ENCODE results near the gene ATP8A2. TPM values are rescaled to one million over a fixed set of nuclear protein-coding genes. Genes with fewer than 3 reads are reported as not detected.

The ATP8A2 gene
- total and polyA plus RNA-seq, 10 of the 15 experiments (the other 5 are each of a cell fraction or from before 2014, with no cell fraction given): 0.01 to 0.04 (median 0.04) TPM; not detected in 7

DNA sequence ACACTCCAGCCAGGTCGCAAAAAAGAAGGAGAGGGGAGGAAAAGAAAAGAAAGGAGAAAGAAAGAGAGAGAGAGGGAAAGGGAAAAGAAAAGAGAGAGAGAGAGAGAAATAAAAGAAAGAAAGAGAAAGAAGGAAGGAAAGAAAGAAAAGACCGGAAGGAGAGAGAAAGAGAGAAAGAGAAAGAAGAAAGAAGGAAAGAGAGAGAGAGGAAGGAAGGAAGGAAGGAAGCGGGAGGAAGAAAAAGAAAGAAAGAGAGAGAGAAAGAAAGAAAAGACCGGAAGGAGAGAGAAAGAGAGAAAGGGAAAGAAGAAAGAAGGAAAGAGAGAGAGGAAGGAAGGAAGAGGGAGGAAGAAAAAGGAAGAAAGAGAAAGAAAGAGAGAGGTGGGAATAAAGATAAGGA is 359.3 kb downstream of the ATP8A2 start:
- DNase-seq (ENCODE audit: low read depth, low spot score): no peak
- no peak overlapping the region for H3K9ac ChIP-seq (ENCODE audit: control insufficient read depth, insufficient read depth, low read length)
- 23% methylated on average over 4 of the region's 4 CpGs for WGBS (ENCODE audit: insufficient coverage, insufficient replicate concordance, low lambda C conversion rate, missing lambda C conversion rate)
- H3K4me3 ChIP-seq: no peak overlapping the region
- H3K36me3 ChIP-seq (ENCODE audit: control insufficient read depth in 2 of 2, insufficient read depth in 2 of 2, low read length in 1 of 2): no peaks in the 10 kb centered on the region
- intact Hi-C loops (cut with micrococcal nuclease; ENCODE audit: unreplicated experiment): no loop called here
- no peaks in the 10 kb centered on the region for H3K79me2 ChIP-seq (ENCODE audit: control insufficient read depth, insufficient read depth, low read length)
- no peak for FAIRE-seq
- TF ChIP-seq KAT2A (conservative IDR thresholded peaks at IDR 0.05; ENCODE audit: control insufficient read depth, low read depth, low read length): no peak
- TF ChIP-seq, protein P1, sequence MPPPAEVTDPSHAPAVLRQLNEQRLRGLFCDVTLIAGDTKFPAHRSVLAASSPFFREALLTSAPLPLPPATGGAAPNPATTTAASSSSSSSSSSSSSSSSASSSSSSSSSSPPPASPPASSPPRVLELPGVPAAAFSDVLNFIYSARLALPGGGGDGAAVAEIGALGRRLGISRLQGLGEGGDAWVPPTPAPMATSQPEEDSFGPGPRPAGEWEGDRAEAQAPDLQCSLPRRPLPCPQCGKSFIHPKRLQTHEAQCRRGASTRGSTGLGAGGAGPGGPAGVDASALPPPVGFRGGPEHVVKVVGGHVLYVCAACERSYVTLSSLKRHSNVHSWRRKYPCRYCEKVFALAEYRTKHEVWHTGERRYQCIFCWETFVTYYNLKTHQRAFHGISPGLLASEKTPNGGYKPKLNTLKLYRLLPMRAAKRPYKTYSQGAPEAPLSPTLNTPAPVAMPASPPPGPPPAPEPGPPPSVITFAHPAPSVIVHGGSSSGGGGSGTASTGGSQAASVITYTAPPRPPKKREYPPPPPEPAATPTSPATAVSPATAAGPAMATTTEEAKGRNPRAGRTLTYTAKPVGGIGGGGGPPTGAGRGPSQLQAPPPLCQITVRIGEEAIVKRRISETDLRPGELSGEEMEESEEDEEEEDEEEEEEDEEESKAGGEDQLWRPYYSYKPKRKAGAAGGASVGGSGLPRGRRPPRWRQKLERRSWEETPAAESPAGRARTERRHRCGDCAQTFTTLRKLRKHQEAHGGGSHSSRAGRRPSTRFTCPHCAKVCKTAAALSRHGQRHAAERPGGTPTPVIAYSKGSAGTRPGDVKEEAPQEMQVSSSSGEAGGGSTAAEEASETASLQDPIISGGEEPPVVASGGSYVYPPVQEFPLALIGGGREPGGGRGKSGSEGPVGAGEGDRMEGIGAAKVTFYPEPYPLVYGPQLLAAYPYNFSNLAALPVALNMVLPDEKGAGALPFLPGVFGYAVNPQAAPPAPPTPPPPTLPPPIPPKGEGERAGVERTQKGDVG (CRISPR knock-in tag; IDR thresholded peaks at IDR 0.05): no peak
- TF ChIP-seq TCF3 (IDR thresholded peaks at IDR 0.05; ENCODE audit: borderline replicate concordance, insufficient read depth, low read depth, low read length): no peak
- TF ChIP-seq STAT3 (IDR thresholded peaks at IDR 0.05; ENCODE audit: low read depth, low read length): no peak
- TF ChIP-seq, protein P2, sequence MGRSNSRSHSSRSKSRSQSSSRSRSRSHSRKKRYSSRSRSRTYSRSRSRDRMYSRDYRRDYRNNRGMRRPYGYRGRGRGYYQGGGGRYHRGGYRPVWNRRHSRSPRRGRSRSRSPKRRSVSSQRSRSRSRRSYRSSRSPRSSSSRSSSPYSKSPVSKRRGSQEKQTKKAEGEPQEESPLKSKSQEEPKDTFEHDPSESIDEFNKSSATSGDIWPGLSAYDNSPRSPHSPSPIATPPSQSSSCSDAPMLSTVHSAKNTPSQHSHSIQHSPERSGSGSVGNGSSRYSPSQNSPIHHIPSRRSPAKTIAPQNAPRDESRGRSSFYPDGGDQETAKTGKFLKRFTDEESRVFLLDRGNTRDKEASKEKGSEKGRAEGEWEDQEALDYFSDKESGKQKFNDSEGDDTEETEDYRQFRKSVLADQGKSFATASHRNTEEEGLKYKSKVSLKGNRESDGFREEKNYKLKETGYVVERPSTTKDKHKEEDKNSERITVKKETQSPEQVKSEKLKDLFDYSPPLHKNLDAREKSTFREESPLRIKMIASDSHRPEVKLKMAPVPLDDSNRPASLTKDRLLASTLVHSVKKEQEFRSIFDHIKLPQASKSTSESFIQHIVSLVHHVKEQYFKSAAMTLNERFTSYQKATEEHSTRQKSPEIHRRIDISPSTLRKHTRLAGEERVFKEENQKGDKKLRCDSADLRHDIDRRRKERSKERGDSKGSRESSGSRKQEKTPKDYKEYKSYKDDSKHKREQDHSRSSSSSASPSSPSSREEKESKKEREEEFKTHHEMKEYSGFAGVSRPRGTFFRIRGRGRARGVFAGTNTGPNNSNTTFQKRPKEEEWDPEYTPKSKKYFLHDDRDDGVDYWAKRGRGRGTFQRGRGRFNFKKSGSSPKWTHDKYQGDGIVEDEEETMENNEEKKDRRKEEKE (IDR thresholded peaks at IDR 0.05): no peak
- TF ChIP-seq, protein P3, sequence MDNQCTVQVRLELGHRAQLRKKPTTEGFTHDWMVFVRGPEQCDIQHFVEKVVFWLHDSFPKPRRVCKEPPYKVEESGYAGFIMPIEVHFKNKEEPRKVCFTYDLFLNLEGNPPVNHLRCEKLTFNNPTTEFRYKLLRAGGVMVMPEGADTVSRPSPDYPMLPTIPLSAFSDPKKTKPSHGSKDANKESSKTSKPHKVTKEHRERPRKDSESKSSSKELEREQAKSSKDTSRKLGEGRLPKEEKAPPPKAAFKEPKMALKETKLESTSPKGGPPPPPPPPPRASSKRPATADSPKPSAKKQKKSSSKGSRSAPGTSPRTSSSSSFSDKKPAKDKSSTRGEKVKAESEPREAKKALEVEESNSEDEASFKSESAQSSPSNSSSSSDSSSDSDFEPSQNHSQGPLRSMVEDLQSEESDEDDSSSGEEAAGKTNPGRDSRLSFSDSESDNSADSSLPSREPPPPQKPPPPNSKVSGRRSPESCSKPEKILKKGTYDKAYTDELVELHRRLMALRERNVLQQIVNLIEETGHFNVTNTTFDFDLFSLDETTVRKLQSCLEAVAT (IDR thresholded peaks at IDR 0.05): no peak
- TF ChIP-seq, protein P4, sequence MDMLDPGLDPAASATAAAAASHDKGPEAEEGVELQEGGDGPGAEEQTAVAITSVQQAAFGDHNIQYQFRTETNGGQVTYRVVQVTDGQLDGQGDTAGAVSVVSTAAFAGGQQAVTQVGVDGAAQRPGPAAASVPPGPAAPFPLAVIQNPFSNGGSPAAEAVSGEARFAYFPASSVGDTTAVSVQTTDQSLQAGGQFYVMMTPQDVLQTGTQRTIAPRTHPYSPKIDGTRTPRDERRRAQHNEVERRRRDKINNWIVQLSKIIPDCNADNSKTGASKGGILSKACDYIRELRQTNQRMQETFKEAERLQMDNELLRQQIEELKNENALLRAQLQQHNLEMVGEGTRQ (IDR thresholded peaks at IDR 0.05; ENCODE audit: borderline replicate concordance, low read depth, low read length): no peak
- no peak for TF ChIP-seq STAT1 (conservative IDR thresholded peaks at IDR 0.05)
- no peak for TF ChIP-seq FOS (IDR thresholded peaks at IDR 0.05; ENCODE audit: borderline replicate concordance, extremely low read depth, insufficient read length)
- TF ChIP-seq, protein P5, sequence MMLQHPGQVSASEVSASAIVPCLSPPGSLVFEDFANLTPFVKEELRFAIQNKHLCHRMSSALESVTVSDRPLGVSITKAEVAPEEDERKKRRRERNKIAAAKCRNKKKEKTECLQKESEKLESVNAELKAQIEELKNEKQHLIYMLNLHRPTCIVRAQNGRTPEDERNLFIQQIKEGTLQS (IDR thresholded peaks at IDR 0.05; ENCODE audit: borderline replicate concordance, extremely low read depth, low read depth, low read length): no peak
- TF ChIP-seq RFX5 (IDR thresholded peaks at IDR 0.05; ENCODE audit: low read depth, low read length): no peak
- TF ChIP-seq NBN (IDR thresholded peaks at IDR 0.05): no peak
- no peak for TF ChIP-seq BCL11A (IDR thresholded peaks at IDR 0.05; ENCODE audit: low read depth, low read length)
- TF ChIP-seq SMAD5 (IDR thresholded peaks at IDR 0.05; ENCODE audit: low read depth): no peak
- no peaks in the 10 kb centered on the region for H4K20me1 ChIP-seq (ENCODE audit: control insufficient read depth, insufficient read depth)
- peaks cover 0 to 3% of the 10 kb centered on the region in 2 experiments; a peak in 1 of 4 replicates for H3K27me3 ChIP-seq (replicated peaks in 1 of 2; ENCODE audit: control insufficient read depth in 2 of 2, insufficient read depth in 2 of 2, low read length in 1 of 2)
- H3K27ac ChIP-seq (ENCODE audit: control insufficient read depth, insufficient read depth): no peak overlapping the region
- ChIA-PET POLR2A (no interaction called here), RAD21 (ENCODE audit: unreplicated experiment) (no interaction called here), SMC1A (ENCODE audit: uncharacterized antibody, unreplicated experiment) (no interaction called here), CTCF (no interaction called here)
- H3K9me3 ChIP-seq (replicated peaks; ENCODE audit: control insufficient read depth, insufficient read depth, low read length): no peaks in the 10 kb centered on the region
- no peak for ATAC-seq
- no peak overlapping the region for H2AFZ ChIP-seq (ENCODE audit: control insufficient read depth, low read depth, low read length)
- in situ Hi-C loops (cut with MboI): no loop called here
- no TSS peak for BruUV-seq (replicated peaks)
- H3K4me1 ChIP-seq (ENCODE audit: control insufficient read depth, insufficient read depth, low read length): no peaks in the 10 kb centered on the region
- no peak overlapping the region for H3K4me2 ChIP-seq (ENCODE audit: control insufficient read depth, insufficient read depth)

Data from GM12878 (cell line).